ENCODE measurements around the gene SASH1. TPM values are rescaled to one million over a fixed set of nuclear protein-coding genes. Genes with fewer than 3 reads are reported as not detected.

Gene SASH1
- 100 to 1,000 TPM; 107 to 304 (median 145) TPM for total RNA-seq

DNA sequence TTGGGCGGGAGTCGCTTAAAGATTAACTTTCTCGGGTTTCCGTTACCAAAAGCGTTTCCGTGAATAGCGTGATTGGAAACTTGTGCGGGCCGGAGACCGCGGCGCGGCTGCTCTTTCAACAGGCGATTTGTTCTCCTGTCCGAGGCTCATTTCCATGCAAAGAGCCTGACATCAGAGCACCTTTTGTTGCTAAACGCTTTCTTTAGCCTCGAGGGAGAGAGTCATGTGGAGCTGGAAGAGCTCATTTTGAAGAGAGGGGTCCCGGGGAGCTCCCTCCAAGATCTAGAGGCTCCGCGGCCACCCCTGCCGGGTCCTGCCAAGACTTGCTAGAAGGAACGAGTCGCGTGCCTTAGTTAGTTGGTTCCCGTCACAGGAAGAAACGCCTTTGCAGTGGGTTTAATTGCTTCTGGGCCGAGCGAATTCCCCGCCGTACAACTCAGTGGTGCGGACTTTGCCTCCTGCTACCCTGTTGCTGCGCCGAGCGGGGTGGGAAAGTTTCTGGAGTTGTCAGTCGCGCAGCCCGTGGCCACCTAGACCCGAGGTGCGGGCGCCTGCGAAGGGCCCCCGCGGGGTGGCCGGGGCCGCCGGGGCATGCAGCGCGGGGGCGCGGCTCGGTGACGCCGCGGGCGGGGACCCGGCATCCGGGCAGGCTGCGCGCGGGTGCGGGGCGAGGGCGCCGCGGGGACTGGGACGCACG, at the start of gene SASH1:
TSS of gene SASH1 (plus strand) at position 489 of the 697 bp plus-strand sequence. CDS start 230 bp downstream, outside the sequence.
- DNase-seq (ENCODE audit: low spot score in 2 of 2): peak; percentile 60 to 64
- H3K36me3 ChIP-seq: no peaks in the 10 kb centered on the region
- H3K4me1 ChIP-seq: no peaks in the 10 kb centered on the region
- peak within 1 kb of the TSS; percentile 95 for H3K27ac ChIP-seq
- intact Hi-C loops (cut with DNase I; ENCODE audit: low total_unique reads): no loop called here
- H3K9me3 ChIP-seq: no peaks in the 10 kb centered on the region
- H3K27me3 ChIP-seq: no peaks in the 10 kb centered on the region
- TF ChIP-seq POLR2A (IDR thresholded peaks at IDR 0.05) (no peak), POLR2AphosphoS5 (IDR thresholded peaks at IDR 0.05) (peak; percentile 25 to 59 (median 53))
- TF ChIP-seq, protein P1, sequence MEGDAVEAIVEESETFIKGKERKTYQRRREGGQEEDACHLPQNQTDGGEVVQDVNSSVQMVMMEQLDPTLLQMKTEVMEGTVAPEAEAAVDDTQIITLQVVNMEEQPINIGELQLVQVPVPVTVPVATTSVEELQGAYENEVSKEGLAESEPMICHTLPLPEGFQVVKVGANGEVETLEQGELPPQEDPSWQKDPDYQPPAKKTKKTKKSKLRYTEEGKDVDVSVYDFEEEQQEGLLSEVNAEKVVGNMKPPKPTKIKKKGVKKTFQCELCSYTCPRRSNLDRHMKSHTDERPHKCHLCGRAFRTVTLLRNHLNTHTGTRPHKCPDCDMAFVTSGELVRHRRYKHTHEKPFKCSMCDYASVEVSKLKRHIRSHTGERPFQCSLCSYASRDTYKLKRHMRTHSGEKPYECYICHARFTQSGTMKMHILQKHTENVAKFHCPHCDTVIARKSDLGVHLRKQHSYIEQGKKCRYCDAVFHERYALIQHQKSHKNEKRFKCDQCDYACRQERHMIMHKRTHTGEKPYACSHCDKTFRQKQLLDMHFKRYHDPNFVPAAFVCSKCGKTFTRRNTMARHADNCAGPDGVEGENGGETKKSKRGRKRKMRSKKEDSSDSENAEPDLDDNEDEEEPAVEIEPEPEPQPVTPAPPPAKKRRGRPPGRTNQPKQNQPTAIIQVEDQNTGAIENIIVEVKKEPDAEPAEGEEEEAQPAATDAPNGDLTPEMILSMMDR (IDR thresholded peaks at IDR 0.05): no peak
- peak within 1 kb of the TSS; percentile 72 to 88 (median 72) for H3K4me3 ChIP-seq

DNA sequence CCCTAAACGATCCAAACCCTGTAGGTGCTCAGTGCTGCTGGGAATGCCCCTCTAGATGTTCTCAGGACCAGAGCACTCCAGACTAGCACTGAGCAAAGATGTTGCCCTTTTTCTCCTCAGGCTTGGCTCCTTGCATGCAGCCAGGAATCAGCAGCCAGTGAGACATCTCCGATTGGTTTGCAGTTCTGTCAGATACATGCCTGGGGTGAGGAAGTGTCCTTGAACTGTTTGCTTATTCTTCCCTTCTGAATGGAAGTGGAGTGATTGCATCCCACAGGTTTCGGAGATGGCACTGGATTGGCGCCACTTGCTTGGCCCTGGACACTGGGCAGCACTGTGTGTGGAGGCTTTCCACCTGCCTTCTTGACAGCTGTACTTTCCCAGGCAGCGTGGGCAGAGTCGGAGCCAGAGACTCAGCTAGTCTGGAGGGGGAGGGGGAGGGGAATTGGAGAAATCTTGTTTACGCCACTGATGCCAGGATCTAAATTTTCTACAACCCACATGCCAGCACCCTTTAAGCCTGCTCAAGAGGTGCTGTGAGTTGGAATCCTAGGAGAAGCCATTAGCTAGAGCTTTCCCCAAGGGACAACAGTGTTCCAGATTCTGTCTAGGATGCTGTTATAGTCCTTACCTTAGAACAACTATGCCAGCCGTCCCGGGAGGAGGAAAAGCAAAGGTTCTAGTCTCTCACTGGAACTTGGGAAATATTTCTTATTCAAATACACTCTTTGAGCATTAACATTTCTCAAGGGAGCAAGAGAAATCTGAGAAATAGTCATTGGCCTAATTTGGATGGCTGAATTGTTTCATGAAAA, 49.2 kb upstream of the SASH1 start:
- Histone ChIP-seq H3K27ac (no peak overlapping the region), H3K9me3 (no peaks in the 10 kb centered on the region)

DNA sequence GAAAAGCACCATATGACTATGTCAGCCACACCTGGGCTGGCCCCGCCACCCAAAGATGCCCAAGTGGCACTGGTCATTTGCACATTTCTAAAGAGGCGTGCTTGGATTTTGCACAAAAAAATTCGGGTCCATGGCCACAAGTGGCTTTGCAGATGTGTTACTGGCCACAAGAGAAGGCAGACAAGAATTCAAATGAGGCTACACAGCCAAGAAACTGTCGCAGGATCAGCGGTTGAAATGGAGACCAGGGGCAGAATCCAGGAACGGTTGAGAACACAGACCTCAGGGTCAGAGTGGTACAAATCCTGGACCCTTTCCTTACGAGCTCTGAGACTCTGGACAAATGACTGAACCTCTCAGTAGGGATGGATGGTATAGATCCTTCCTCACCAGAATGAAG, 48.6 kb upstream of the SASH1 start:
- Histone ChIP-seq H3K4me3 (no peak overlapping the region), H3K27ac (no peak overlapping the region), H3K9me3 (no peaks in the 10 kb centered on the region), H3K36me3 (no peaks in the 10 kb centered on the region), H3K27me3 (no peaks in the 10 kb centered on the region), H3K4me1 (no peaks in the 10 kb centered on the region)
- intact Hi-C loops (cut with DNase I; ENCODE audit: low total_unique reads): no loop called here
- no peak for DNase-seq (ENCODE audit: low spot score in 2 of 2)
- TF ChIP-seq POLR2A (IDR thresholded peaks at IDR 0.05) (no peak), POLR2AphosphoS5 (IDR thresholded peaks at IDR 0.05) (no peak)
- TF ChIP-seq, protein P1 (IDR thresholded peaks at IDR 0.05): no peak

More for the DNA sequence above, 49.2 kb upstream of the SASH1 start:
- no peak for DNase-seq (ENCODE audit: low spot score in 2 of 2)
- no peak for TF ChIP-seq POLR2A (IDR thresholded peaks at IDR 0.05)
- TF ChIP-seq, protein P1 (IDR thresholded peaks at IDR 0.05): no peak
- TF ChIP-seq POLR2AphosphoS5 (IDR thresholded peaks at IDR 0.05): no peak
- Histone ChIP-seq H3K4me1 (no peaks in the 10 kb centered on the region), H3K4me3 (no peak overlapping the region), H3K36me3 (no peaks in the 10 kb centered on the region), H3K27me3 (no peaks in the 10 kb centered on the region)
- intact Hi-C loops (cut with DNase I; ENCODE audit: low total_unique reads): no loop called here

DNA sequence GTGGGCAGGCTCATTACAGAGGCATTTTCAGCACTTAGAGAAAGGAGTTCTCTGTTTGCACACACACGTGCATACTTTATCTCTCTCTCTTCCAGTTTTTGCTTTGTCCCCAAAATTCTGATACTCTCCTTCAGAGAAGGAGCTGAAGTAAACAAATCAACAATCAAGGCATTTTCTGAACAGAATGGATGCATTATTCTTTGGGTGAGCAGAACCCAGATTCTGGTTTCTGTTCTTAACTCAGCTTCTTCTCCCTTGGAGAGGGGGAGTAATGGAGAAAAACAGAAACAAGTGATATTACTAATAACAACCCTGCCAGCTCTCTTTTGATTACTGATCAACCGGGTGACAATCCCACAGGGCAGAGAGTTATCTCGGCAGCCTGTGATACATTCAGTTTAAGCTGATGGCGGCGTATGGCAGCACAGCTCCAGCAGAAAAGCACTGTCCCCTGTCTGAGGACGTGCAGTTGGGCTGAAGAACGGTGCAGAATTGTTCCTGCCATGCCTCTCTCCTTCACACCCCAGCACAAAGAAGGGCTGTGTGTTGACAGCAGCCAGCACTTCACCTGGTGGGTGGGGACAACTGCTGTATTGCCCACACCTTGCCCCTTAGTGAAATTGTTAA, 47.3 kb upstream of the SASH1 start:
- H3K9me3 ChIP-seq: no peaks in the 10 kb centered on the region
- intact Hi-C loops (cut with DNase I; ENCODE audit: low total_unique reads): no loop called here
- H3K36me3 ChIP-seq: no peaks in the 10 kb centered on the region
- no peaks in the 10 kb centered on the region for H3K27me3 ChIP-seq
- no peak for DNase-seq (ENCODE audit: low spot score in 2 of 2)
- H3K4me3 ChIP-seq: no peak overlapping the region
- H3K27ac ChIP-seq: no peak overlapping the region
- TF ChIP-seq, protein P1 (IDR thresholded peaks at IDR 0.05): no peak
- TF ChIP-seq POLR2AphosphoS5 (IDR thresholded peaks at IDR 0.05) (no peak), POLR2A (IDR thresholded peaks at IDR 0.05) (no peak)
- H3K4me1 ChIP-seq: no peaks in the 10 kb centered on the region
